Stimulated activated CD4-positive, alpha-beta T cell treated with anti-CD3 and anti-CD28 coated beads, Interleukin-2, amount 100 ng/mL, for 48 hours (primary cell): ENCODE data around the gene GRB10.
"Not testable (repeated sequence)": the region's sequence is repeated elsewhere in the genome, so short reads cannot be mapped to it uniquely, and the experiment has no call there.

Experiments used
- DNase-seq, 2 donors: peaks; one replicate each; pipeline ENCODE4 v3.0.0-alpha.2; 2020

GRB10 gene

GRCh38 chr7:50742401-50742800 is 40.3 kb downstream of the GRB10 start:
- DNase-seq: no peak

GRCh38 chr7:50739744-50740435 is 42.8 kb downstream of the GRB10 start:
- peak; percentile 19 to 43 for DNase-seq

DNA sequence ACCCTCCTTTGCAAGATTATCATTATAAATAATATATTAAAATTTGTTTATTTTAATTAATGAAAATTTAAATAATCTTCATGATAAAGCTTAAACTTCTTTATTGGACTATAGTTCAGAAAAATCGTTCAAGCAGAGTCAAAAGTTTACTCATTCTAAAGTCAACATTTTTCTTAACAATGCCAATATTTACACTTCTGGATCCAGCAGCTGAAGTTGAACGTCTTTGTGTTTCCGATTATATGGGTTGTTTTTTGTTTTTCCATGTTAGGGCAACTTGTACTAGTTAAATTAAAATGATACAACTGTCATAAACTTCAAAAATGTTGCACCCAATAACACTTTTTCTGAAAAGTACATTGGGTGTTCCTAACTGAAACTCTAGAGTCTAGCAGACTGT is 43.8 kb downstream of the GRB10 start:
- no peak for DNase-seq

DNA sequence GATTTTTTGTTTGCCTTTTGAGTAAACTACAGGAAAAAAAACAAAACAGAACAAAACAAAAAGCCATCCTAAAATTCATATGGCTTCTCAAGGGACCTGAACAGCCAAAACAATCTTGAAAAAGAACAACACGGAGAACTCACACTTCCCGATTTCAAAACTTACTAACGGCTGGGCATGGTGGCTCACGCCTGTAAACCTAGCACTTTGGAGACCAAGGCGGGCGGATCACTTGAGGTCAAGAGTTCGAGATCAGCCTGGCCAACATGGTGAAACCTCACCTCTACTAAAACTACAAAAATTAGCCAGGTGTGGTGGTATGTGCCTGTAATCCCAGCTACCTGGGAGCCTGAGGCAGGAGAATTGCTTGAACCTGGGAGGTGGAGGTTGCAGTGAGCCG is 46.9 kb downstream of the GRB10 start:
- not testable (repeated sequence) for DNase-seq

DNA sequence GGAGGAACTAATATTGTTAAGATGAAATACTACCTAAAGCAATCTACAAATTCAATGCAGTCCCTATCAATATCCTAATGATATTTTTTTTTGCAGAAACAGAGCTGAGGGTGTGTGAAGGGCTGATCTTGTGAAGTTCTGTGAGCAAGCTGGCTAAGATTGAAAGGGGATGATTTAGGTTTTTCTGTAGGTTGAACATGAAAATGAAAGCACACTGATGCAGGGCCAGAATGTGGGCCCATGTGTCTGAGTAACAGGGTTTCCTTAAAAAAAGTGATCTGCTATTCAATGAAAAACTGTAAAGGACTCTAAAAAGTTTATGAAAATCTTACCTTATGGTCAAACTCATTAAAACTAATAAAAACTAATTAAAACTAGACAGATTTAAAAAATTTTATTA is 47.4 kb downstream of the GRB10 start:
- no peak for DNase-seq

DNA sequence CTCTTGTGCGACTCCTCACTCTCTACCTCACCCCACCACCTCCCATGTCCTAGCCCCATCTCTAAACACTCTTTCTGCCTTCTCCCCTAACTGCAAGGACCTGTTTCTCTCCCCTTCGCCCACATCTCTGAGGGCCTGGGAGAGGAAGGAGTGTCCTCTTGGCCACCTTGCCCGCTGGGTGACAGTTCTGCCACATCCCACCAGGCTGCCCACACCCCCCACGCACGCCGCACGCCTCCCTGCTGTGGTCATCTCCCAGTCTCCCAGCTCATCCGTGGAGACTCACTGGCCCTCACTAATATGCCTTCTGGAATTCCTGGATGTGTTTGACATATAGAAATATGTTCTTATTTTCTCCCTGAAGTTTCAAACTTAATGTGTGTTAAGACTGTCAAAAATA is 48.5 kb downstream of the GRB10 start:
- DNase-seq: no peak

DNA sequence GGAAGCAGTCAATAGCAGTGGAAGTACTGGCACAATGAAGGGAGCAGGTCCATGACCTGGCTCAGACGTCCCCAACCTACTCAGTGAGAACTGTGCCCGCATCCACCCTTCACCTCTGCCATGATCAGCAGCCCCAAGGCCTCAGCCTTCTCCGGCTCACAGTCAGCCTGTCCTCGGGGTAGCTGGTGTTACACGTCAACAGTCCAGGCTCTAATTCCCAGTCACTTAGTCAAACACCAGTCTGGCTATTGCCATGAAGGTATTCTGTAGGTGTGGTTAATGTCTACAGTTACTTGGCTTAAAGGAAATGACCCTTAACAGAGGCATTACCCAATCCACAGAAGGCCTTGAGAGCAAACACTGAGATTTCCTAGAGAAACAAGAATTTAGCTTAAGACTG is 49.1 kb downstream of the GRB10 start:
- no peak for DNase-seq

DNA sequence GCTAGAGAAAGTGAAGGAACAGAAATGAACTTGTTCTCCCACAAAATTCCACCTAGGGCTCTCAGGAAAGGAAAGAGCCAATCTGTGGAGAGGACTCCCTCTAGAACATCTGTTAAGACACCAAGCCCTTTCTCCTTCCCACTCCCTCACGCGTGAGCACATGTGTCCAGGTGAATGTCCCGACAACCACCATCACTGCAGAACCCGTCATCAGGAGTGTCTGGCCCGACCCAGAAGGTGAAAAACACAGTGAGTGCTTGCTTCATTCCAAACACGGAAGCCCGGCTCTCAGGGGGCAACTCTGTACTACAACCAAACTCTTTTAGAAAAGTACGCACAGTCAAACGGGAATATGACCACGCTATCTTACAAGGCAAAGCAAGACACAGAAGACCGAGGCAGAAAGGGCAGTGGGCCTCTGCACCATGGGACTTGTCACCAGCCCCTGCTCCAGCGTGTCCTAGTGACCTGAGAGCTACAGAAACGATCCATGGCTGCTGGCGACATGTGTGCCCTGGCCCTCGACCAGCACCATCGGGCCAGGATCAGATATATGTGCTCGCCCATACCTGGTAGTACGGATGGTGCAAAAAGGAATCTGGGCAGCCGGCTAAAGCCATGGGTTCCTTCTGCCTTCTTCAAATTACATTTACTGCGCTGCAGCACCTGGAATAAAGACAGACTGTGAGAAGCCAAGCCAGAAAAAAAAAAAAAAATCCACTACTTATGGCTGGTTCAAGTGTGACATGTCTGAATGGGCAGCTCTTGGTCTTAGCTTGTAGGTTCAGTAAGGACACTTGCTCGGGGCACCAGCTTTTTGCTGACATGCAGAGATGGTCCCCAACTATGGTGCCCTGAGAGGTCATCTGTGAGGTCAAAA is 50.8 kb downstream of the GRB10 start:
- no peak for DNase-seq

DNA sequence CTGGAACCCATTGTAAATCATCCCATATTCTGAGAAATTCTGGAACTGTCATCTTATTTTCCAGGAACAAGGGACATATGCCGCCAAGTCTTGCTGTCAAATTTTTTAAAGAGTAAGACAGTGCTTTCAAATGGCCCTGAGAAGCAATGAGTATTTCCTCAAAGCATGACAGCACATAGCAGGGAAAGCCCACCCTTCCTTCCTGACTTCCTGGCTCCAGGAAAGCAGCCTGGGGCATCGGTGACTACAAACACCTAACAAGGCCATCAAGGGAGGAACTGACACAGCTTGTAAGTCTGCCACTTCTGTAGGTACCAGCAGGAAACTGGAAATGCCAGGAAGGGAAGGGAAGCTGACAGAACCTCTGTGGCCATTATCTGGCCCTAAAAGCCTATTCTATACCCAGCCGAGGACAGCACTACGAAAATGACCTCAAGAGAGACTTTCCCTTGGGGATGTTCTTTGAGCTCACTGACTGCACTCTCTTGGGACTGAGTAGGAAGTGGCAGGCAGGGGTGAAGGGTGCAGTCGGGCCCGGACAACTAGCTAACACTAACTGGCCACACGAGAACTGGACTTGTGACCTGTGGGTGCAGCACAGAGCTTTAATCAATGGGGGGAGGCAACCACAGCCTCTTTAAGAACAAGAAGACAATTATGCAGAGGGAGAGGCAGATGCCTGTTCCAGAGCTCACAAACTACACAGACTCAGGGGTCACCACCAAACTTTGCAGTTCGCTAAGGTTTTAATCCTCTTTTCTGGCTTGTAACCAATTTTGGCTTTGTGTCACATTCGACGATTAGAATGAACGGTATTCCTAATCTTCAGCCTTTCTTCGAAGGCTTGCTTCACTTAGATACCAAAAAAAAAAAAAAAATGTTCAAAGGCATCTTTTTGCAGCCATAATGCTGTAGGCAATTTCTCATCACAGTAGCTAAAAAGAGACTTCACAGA is 52.0 kb downstream of the GRB10 start:
- DNase-seq: no peak

DNA sequence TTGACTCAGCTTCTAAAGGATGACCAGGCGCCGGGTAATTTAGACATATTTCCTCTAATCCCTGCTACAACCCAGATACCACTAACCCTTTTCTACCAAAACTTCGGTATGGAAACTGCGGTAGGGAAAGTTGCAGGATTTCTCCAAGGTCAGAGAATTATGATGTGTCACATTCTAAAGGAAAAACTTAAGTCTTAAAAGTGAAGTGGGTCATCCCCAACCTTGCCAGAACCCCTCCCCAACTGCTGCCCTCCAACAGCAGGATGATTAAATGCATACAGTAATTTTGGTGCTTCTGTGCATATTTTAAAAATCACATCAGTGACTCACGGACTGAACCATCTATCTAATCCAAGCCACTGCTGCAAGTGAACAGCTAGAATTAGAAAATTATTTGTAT is 52.7 kb downstream of the GRB10 start:
- DNase-seq: no peak

- no peak for DNase-seq
Measured at GRCh38 chr7:50728184-50728583, 54.5 kb downstream of the GRB10 start.

DNA sequence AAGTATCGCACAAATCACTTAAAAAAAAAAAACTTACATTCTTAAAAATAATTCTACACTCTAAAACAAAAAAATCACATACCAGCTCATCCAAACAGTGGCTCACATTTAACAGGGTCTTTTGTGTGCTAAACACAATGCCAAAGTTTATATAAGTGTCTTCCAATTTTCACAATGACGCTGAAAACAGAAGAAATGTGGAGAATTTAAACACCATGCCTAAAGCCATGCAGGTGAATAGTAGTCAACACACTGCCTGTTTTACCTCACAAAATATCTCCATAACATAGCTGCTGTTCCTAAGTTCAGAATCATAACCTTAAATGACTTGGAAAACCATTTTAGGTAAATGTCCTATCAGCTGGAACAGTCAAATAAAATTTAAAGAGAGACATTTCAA is 55.0 kb downstream of the GRB10 start:
- no peak for DNase-seq

DNA sequence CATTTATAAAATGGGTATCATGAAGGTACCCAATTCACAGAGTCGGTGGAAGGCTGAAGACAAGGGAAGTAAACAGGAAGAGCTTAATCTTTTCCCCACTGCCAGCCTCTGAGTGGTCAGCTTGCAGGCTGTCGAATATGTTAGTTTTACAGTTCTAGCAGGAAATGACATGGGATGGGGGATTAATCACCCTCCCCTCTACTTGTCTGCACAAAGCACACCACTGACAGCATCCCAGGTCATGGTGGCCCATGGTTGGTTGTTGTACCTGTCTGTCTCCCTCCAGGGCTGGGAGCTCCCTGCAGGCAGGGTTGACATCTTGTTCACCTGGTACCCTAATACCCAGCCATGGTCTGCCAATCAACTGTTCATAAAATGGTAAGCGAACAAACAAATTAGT is 55.6 kb downstream of the GRB10 start:
- DNase-seq: no peak

GRCh38 chr7:50725774-50726173 is 56.9 kb downstream of the GRB10 start:
- no peak for DNase-seq

- DNase-seq: no peak
Measured at GRCh38 chr7:50724526-50725520, 57.9 kb downstream of the GRB10 start.

DNA sequence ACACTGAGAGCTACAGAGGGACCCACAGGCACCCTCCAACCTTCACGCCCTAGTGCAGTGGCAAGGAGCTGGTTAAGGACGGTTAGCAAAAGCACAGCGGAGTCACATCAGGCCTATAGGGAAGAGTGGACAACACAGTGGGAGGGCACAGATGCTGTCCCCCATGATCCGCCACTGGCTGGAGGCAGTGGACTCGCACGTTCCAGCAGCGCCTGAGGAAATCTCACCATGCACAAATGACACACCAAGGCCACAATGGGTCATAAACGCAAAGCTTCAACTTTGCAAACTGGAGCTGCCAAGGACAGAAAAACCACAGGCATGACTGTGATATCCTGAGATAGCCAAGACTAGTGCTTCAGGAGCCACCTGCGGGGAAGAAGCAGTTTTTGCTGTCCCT is 58.8 kb downstream of the GRB10 start:
- no peak for DNase-seq

DNA sequence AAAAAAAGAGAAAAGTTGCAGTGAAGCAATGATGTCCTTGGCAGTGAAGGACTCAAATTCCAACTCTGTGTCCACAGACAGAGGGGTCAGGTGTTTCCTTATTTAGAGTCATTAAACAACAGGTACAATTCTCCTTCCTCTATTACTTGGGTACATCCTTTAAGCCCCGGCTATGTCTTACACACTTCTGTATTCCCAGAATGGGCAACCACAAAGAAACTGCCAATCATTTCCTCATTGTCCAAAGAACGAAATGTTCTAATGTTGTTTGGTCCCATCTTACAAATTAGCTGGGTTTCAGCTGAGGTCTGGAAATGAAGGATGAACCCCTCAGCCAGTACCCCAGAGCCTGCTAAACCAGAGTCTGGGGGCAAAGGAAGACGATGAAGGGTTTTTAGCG is 59.5 kb downstream of the GRB10 start:
- DNase-seq: no peak

DNA sequence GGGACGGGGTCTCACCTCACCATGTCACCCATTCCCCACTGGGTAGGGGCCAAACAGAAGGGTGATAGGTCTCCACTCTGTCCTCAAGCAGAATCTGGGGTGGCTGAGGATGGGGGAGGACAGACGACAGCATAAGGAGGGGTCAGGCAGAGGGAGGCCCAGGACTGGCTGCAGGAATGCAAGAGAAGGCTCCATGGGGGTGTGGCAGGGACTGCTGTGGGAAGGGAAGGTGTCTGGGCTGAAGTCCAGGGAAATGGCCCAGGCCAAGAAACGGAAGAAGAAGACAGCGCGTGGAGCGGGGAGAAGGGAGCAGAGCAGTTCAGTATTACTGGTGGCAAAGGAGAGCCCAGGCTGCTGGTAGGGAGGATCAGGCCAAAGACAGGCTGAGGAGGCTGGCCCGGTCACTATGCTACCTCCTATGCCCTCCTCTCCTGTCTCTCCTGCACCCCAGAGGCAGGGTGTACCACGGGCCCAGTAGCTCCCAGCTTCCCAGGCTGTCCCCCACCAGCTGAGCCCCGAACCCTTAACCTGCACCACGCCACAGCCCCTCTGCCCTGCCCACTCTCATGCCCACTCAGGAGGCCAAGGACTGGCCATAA is 60.9 kb downstream of the GRB10 start:
- DNase-seq: no peak

- no peak for DNase-seq
Measured at GRCh38 chr7:50721160-50721559, 61.5 kb downstream of the GRB10 start.

DNA sequence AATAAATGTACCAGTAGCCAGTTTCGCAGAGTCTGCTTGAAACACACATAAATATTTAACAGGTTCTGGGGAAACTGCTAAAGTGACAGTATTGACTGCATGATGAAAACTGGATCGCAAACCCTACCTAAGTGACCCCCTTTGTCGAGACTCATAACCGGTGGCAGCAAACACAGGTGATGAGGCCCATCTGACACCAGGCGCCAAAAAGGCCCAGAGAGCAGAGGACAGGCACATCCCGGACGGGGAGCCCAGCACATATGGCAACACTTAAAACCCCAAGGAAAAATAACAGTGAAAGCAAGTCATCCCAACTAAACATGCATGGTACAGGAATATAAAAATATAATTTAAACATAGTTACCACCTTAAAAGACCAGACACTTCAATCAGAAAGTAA is 62.4 kb downstream of the GRB10 start:
- DNase-seq: no peak

- DNase-seq: no peak
Measured at GRCh38 chr7:50718876-50719275, 63.8 kb downstream of the GRB10 start.

- no peak for DNase-seq
Measured at GRCh38 chr7:50718311-50718710, 64.4 kb downstream of the GRB10 start.
